Fibroblast of upper back skin (primary cell): Measurements from ENCODE around the gene ADARB1.

Experiments used
- DNase-seq: peaks from one replicate; pipeline ENCODE4 v3.0.0-alpha.2; 2013

ADARB1 gene

GRCh38 chr21:45098867-45099266 is 24.5 kb downstream of the ADARB1 start:
- DNase-seq = no peak

DNA sequence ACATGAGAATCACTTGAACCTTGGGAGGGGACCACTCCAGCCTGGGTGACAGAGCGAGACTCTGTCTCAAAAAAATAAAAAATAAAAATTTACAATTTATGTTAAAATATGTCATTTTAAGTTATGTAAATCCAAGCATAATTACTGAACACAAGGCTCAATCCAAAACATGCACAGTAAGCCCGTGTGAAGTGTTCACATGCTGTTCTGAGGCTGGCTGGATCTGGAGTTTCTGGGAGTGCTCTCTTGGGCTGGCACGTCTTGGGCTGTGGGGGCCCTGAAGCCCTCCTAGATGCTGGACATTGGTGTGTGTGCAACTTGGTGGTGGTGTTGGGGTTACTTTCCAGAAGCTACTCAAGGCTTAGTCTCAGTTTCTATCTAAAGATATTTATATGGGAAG is 25.2 kb downstream of the ADARB1 start:
- DNase-seq = no peak

- no peak for DNase-seq
Observed at GRCh38 chr21:45100866-45101265, 26.5 kb downstream of the ADARB1 start.

- peak; percentile 41 for DNase-seq
Observed at GRCh38 chr21:45102391-45102932, 28.1 kb downstream of the ADARB1 start.

DNA sequence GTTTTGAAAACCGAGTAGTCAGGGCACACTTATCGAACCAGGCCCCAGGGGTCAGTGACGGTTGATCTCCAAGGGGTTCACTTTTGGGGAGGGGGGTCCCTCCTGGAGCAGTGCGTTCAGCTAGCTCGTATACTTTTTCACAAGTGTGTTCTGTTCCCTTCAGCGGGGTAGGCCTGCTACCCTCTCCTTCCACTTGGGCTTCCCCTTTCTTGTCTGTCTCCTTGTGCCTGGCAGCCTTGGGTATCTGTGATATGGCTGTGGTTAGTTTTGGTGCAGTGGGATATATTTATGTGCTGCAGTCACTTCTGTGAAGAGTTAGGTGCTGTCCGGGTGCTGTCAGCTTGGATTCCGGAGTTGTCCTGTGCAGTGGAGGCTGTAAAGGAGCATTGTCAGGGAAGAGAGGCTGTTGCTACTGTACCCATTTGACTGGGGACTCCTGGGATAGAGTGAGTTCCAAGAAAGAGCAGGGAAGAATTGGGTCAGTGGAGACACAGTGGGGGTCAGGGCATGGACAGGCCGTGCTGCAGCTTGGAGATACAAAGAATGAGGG is 29.7 kb downstream of the ADARB1 start:
- DNase-seq = no peak

- no peak for DNase-seq
Observed at GRCh38 chr21:45104560-45104959, 30.2 kb downstream of the ADARB1 start.

DNA sequence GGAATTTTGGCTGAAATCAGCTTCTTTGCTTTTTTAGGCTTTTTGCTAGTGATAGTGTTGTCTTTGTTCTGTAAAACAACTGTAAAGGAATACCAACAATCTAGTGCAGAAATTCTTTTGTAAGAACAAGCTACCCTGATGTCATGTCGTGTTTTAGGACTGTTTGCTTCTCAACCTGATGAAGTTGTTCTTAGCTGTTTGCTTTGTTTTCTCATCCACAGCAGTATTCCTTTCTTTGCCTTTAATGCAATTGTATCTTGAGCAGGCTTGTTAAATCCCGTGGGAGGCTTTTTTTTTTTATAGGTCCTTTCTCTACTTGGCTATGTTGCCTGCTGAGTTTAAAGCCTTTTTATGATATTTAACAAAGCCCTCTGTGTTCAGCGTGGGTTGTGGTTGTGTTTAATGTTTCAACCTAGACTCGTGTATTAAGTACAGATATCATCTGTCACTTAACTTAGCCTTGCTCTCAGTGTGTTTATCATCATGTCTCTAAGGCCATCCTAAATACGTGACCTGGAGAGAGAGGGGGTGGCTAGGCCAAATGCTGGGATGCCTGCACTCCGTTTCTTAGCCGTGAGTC is 31.6 kb downstream of the ADARB1 start:
- DNase-seq = no peak

- DNase-seq = no peak
Observed at GRCh38 chr21:45108034-45108790, 33.8 kb downstream of the ADARB1 start.

GRCh38 chr21:45108808-45109781 is 34.7 kb downstream of the ADARB1 start:
- DNase-seq = no peak

DNA sequence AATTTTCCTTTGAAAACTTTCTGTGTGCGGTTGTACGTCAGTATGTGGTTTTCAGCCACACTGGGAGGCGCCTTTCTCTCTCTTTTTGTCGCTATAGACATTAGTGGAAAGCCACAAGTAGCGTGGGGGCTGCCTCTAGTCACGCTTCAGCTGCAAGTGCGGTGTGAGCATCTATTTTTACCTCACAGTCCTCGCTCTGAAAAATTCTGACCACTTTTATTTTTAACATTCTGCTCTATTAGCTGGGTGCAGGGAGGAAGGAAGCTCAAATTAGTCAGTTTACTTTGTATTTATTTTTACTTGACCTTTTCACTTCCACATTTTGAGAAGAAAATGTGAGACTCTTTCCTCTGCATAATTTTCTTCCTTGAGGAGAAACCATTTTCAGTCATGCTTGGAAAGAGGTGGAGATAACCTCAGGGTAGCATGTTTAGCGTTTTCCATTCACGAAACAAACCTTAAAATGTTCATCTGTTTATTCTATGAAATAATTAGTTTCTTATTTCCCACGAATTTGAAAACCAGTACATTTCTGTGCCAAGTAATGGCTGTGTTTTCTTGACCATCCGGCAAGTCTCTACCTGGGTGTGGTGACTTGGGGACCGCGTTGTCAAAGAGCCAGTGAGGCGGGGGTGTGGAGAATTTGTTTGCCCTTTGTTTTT is 35.6 kb downstream of the ADARB1 start:
- DNase-seq = peak; percentile 22

DNA sequence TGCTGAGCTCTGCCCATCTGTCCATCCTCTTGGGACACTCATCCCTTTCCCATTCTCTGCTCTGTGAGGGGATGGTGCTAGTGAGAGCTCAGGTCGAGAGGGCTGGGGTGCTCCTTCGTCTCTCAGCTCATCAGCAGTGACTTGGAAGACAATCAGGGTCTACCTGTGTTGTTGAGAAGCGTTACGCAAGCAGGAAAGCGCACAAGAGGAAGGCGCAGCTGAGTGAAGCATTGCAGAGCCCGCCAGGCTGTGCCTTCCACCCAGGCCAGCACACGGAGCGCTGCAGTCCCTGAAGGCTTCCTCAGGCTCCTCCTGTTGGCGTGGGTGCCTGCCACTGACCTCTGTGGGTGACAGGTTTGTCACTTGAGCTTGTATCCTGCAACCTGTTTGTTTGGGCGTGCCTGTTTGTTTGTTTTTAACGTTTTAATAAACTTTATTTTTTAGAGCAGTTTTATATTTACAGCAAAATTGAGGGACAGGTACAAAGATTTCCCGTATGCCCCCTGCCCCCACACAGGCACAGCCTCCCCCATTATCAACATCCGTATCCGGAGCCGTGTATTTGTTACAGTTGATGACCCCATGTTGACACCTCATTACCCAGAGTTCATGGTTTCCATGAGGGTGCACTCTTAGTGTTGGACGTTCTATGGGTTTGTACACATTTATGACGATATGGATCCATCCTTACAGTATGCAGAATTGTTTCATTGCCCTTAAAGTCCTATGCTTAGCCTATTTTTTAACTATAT is 36.7 kb downstream of the ADARB1 start:
- no peak for DNase-seq

- no peak for DNase-seq
Observed at GRCh38 chr21:45111703-45112102, 37.3 kb downstream of the ADARB1 start.

GRCh38 chr21:45112371-45112770 is 38.0 kb downstream of the ADARB1 start:
- DNase-seq = no peak

DNA sequence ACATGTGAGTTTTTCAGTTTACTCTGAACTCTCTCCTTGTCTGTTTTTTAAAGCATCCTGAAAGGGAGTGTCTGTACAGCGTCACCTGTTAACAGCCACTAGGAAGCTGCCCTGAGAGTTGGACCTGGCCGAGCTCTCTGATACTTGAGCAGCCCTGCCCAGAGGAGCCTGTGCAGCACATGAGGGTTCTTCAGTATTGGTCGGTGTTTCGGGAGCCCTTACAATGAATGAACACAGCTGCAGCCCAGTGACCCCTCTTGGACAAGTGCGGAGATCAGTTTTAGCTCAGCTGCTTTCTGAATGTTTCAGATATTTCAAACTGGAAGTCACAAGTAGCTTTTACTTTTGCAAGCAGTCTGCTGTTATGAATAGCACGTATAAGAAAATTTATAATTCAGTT is 39.2 kb downstream of the ADARB1 start:
- no peak for DNase-seq

DNA sequence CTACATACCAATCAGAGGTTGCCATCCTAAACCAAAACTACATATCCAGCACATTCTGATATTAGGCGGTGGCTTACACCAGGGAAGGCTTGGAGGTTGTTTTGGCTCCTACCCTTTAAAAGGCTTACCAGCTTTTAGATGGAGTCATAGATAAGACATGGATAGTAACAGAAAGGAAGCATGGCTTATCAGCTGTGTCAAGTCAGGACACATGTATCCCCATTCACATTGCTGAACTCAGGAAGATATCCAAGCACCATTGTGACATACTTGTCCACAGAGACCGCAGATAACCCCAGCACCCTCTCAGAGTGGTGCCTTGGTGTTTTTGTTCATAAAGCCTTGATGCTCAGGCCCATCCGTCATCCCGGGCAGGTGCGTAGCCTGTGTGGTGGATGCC is 39.7 kb downstream of the ADARB1 start:
- DNase-seq = no peak

DNA sequence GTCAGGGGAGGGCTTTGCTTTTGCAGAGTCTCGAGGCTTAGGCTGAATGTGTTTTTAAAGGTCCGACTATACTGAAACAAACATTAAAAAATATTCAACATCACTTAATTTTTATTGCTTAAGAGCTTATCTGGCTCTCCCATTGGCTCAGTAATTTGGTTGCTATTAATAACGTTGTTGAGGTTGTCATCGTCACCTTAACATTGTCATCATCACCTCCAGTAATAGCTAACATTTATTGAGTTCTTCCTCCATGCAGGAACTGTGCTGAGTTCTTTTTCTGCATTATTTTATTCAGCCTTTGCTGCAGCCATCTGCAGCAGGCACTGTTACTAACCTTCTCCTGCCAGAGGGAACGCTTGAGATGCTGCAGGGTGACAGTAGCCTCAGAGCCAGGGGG is 40.1 kb downstream of the ADARB1 start:
- DNase-seq = no peak

DNA sequence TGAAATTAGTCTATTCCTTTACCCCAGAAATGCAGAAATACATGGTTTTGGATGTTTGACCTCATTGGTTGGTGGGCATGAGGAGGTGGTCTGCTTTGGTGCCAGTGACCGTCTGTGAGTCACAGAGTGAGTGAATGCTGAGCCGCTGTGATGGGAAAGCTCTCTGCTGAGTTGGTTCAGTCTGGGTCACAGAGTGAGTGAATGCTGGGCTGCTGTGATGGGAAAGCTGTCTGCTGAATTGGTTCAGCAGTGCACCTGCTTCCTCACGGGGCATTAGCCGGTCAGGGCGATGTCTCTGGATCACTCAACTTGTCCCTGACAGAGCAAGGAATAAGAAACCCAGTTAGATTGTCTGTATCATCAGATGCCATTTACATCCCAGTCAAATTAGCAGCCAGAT is 40.8 kb downstream of the ADARB1 start:
- DNase-seq = no peak

- no peak for DNase-seq
Observed at GRCh38 chr21:45116066-45116465, 41.7 kb downstream of the ADARB1 start.

- no peak for DNase-seq
Observed at GRCh38 chr21:45117314-45117713, 42.9 kb downstream of the ADARB1 start.

DNA sequence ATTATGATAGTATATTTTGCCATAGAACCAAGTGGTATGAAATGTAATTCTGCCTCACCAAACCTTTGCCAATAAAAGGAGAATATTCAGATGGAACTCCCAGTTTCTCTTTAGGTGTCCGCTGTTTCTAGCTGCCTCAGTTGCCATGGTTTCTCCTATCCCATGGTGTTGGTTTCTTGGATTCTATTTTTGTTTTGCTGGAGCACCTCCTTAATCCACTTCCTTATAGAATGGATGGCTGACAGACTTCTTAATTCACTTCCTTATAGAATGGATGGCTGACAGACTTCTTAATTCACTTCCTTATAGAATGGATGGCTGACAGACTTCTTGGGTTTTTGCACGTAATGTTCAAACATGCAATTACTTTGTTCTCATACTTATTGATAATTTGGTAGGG is 43.7 kb downstream of the ADARB1 start:
- DNase-seq = no peak

GRCh38 chr21:45119812-45120211 is 45.4 kb downstream of the ADARB1 start:
- no peak for DNase-seq

- no peak for DNase-seq
Observed at GRCh38 chr21:45120975-45121374, 46.6 kb downstream of the ADARB1 start.
